GM21737 (cell line): Measurements from ENCODE around the gene TRDMT1.
A peak's percentile ranks its signal among the peaks of the same experiment; 100 is the strongest.

Experiments
- ATAC-seq: cut with Tn5 transposase; IDR thresholded peaks from one replicate; pipeline ENCODE4 v1.9.1; 2021; ENCODE audit warnings: mild to moderate bottlenecking, moderate library complexity; ENCODE audit not compliant: unreplicated experiment

TRDMT1 gene

GRCh38 chr10:17212802-17213221 is 11.3 kb upstream of the TRDMT1 start:
- no peak for ATAC-seq

- ATAC-seq: no peak
These were observed 8.9 kb upstream of the TRDMT1 start for GRCh38 chr10:17210361-17210760.

GRCh38 chr10:17209881-17210280 is 8.4 kb upstream of the TRDMT1 start:
- ATAC-seq: no peak

- no peak for ATAC-seq
These were observed 7.8 kb upstream of the TRDMT1 start for GRCh38 chr10:17209302-17209701.

- no peak for ATAC-seq
These were observed 7.0 kb upstream of the TRDMT1 start for GRCh38 chr10:17208476-17208875.

GRCh38 chr10:17206210-17206709 is 4.8 kb upstream of the TRDMT1 start:
- ATAC-seq: peak; percentile 45

- ATAC-seq: no peak
These were observed 1.9 kb upstream of the TRDMT1 start for GRCh38 chr10:17203416-17203815.

GRCh38 chr10:17202999-17203398 is 1.5 kb upstream of the TRDMT1 start:
- no peak for ATAC-seq

GRCh38 chr10:17202506-17202905 is 1.0 kb upstream of the TRDMT1 start:
- no peak for ATAC-seq

GRCh38 chr10:17201794-17202116 is 283 bp upstream of the TRDMT1 start:
- ATAC-seq: no peak

GRCh38 chr10:17200001-17200911 is 1.2 kb downstream of the TRDMT1 start:
- ATAC-seq: no peak

- ATAC-seq: no peak
These were observed 2.1 kb downstream of the TRDMT1 start for GRCh38 chr10:17199351-17199804.

- ATAC-seq: no peak
These were observed 4.9 kb downstream of the TRDMT1 start for GRCh38 chr10:17196573-17196972.

- ATAC-seq: no peak
These were observed 5.4 kb downstream of the TRDMT1 start for GRCh38 chr10:17196045-17196444.

GRCh38 chr10:17195083-17195482 is 6.4 kb downstream of the TRDMT1 start:
- no peak for ATAC-seq

GRCh38 chr10:17190602-17191001 is 10.9 kb downstream of the TRDMT1 start:
- no peak for ATAC-seq

- no peak for ATAC-seq
These were observed 12.8 kb downstream of the TRDMT1 start for GRCh38 chr10:17188644-17189172.

- ATAC-seq: no peak
These were observed 15.6 kb downstream of the TRDMT1 start for GRCh38 chr10:17185873-17186272.

- no peak for ATAC-seq
These were observed 18.4 kb downstream of the TRDMT1 start for GRCh38 chr10:17183110-17183509.

- ATAC-seq: no peak
These were observed 19.7 kb downstream of the TRDMT1 start for GRCh38 chr10:17181751-17182150.

- ATAC-seq: no peak
These were observed 20.4 kb downstream of the TRDMT1 start for GRCh38 chr10:17181110-17181509.

GRCh38 chr10:17179002-17179401 is 22.5 kb downstream of the TRDMT1 start:
- no peak for ATAC-seq
